ENCODE results near the gene GCNT2. TPM values are rescaled to one million over a fixed set of nuclear protein-coding genes. Genes with fewer than 3 reads are reported as not detected.
"Not testable (repeated sequence)": the region's sequence is repeated elsewhere in the genome, so short reads cannot be mapped to it uniquely, and the experiment has no call there.

GCNT2 gene
- total and polyA plus RNA-seq, 2 of the 8 experiments (the other 6 are each of a cell fraction or from before 2014, with no cell fraction given) = 19.3 to 52.5 TPM

- H3K18ac ChIP-seq (ENCODE audit: extremely low read depth, low read length); H3K79me2 ChIP-seq (ENCODE audit: control insufficient read depth in 1 of 2, insufficient read depth in 2 of 2, low read length in 2 of 2); H4K5ac ChIP-seq (ENCODE audit: insufficient read length, low read depth, low read length); H2BK20ac ChIP-seq (ENCODE audit: low read length); H3K9me3 ChIP-seq (ENCODE audit: insufficient read depth in 2 of 2, low read depth in 1 of 2, low read length in 1 of 2); H3K56ac ChIP-seq (replicated peaks; ENCODE audit: insufficient read length, low read depth, low read length); H3K4me2 ChIP-seq (ENCODE audit: insufficient read depth in 1 of 2, low read depth in 2 of 2, low read length in 2 of 2); H3K9ac ChIP-seq (replicated peaks in 1 of 4; ENCODE audit: extremely low read depth in 1 of 4, low read depth in 3 of 4, low read length in 3 of 4); H3K14ac ChIP-seq (ENCODE audit: insufficient read length); H3K4me3 ChIP-seq (ENCODE audit: extremely low read depth in 1 of 4, insufficient read depth in 2 of 4, low read depth in 3 of 4, low read length in 4 of 4); H3K79me1 ChIP-seq (ENCODE audit: low read depth, low read length); H2BK15ac ChIP-seq (ENCODE audit: low read length); H2BK12ac ChIP-seq (ENCODE audit: low read depth, low read length); H4K20me1 ChIP-seq (replicated peaks in 1 of 2; ENCODE audit: control insufficient read depth in 1 of 2, insufficient read depth in 2 of 2, low read length in 2 of 2); H2AFZ ChIP-seq (ENCODE audit: low read length); H3K23me2 ChIP-seq (ENCODE audit: low read depth, low read length); H3K23ac ChIP-seq (ENCODE audit: insufficient read length); H2BK120ac ChIP-seq (replicated peaks; ENCODE audit: low read depth, low read length); H3K4ac ChIP-seq (replicated peaks; ENCODE audit: insufficient read length, low read depth, low read length); H2BK5ac ChIP-seq (ENCODE audit: low read depth, low read length); H4K8ac ChIP-seq (ENCODE audit: extremely low read depth, insufficient read depth, low read length); H3K36me3 ChIP-seq (ENCODE audit: control insufficient read depth in 2 of 4, insufficient read depth in 4 of 4, low read length in 3 of 4); H3K27me3 ChIP-seq (replicated peaks in 1 of 4; ENCODE audit: control insufficient read depth in 3 of 4, extremely low read depth in 1 of 4, insufficient read depth in 3 of 4, low read length in 3 of 4); H4K91ac ChIP-seq (replicated peaks; ENCODE audit: insufficient read length, low read length); FAIRE-seq; H3K4me1 ChIP-seq (replicated peaks in 1 of 4; ENCODE audit: control insufficient read depth in 3 of 4, insufficient read depth in 4 of 4, low read length in 3 of 4); H2AK5ac ChIP-seq (ENCODE audit: low read depth, low read length); DNase-seq (ENCODE audit: low read depth in 1 of 2, low spot score in 2 of 2); H3K27ac ChIP-seq (ENCODE audit: low read depth, low read length): not testable (repeated sequence)
- ChIA-PET POLR2A (ENCODE audit: partially characterized antibody) (interaction anchor here (0.6 kb wide), 1 partner anchor 24 kb away, joined by 5 read pairs; no protein-coding TSS in a partner anchor), CTCF (ENCODE audit: partially characterized antibody) (interaction anchor here (0.6 kb wide), 1 partner anchor 83 kb away, joined by 3 read pairs; no protein-coding TSS in a partner anchor)
- WGBS, 2 experiments (ENCODE audit: extremely low coverage in 1 of 2, insufficient coverage in 1 of 2, insufficient read length in 1 of 2, insufficient replicate concordance in 2 of 2, low coverage in 1 of 2, low lambda C conversion rate in 2 of 2, missing lambda C conversion rate in 1 of 2) = 79% methylated on average over 1 of the region's 1 CpG; no CpG with 5 or more reads in 1 of the 2 experiments
These were observed 144.4 kb downstream of the GCNT2 start for GRCh38 chr6:10665595-10665994.
